ENCODE results near the gene ZNF580. TPM values are rescaled to one million over a fixed set of nuclear protein-coding genes. Genes with fewer than 3 reads are reported as not detected.

Gene ZNF580
- polyA plus RNA-seq, 1 donor (not counting 4 experiments of a cell fraction or from before 2014, with no cell fraction given), result 3.0 TPM

- no peak overlapping the region for H3K4me2 ChIP-seq (ENCODE audit: control insufficient read depth, extremely low read depth, insufficient read depth, low read depth, low read length)
- TF ChIP-seq CTCF (optimal IDR thresholded peaks at IDR 0.05 in 1 of 3, IDR thresholded peaks at IDR 0.05 in 1 of 3, conservative IDR thresholded peaks at IDR 0.05 in 1 of 3; ENCODE audit: extremely low read depth in 1 of 3, insufficient read depth in 2 of 3, low read length in 3 of 3) (no peak), EZH2 (IDR thresholded peaks at IDR 0.05; ENCODE audit: low read length) (no peak)
These were observed 4.7 kb downstream of the ZNF580 start for GRCh38 chr19:55645512-55645881.

GRCh38 chr19:55646889-55647731, 6.3 kb downstream of the ZNF580 start:
- dilution Hi-C loops (cut with MboI; ENCODE audit: extremely low pct_ligation_motif_present, low sequenced_read_pairs), result no loop called here

More at GRCh38 chr19:55645512-55645881, 4.7 kb downstream of the ZNF580 start:
- Histone ChIP-seq H3K9ac (ENCODE audit: control insufficient read depth, extremely low read depth, insufficient read depth, low read length) (no peak overlapping the region), H3K27ac (ENCODE audit: control insufficient read depth, insufficient read depth, low read length) (no peak overlapping the region), H3K4me1 (ENCODE audit: control insufficient read depth, extremely low read depth, insufficient read depth, low read length) (peaks cover 34% of the 10 kb centered on the region), H3K27me3 (ENCODE audit: control insufficient read depth, extremely low read depth, insufficient read depth, low read length) (no peaks in the 10 kb centered on the region), H3K79me2 (ENCODE audit: control insufficient read depth, insufficient read depth, low read length) (peaks cover 34% of the 10 kb centered on the region), H2AFZ (ENCODE audit: control insufficient read depth, low read length) (no peak overlapping the region), H3K4me3 (ENCODE audit: control insufficient read depth in 2 of 3, extremely low read depth in 1 of 3, insufficient read depth in 2 of 3, low read depth in 1 of 3, low read length in 3 of 3) (no peak overlapping the region), H3K36me3 (ENCODE audit: control insufficient read depth in 2 of 2, extremely low read depth in 1 of 2, insufficient read depth in 2 of 2, low read length in 2 of 2) (peaks cover 8 to 14% of the 10 kb centered on the region in 2 experiments), H4K20me1 (ENCODE audit: control insufficient read depth, extremely low read depth, insufficient read depth, low read length) (no peaks in the 10 kb centered on the region), H3K9me1 (ENCODE audit: control insufficient read depth, extremely low read depth, insufficient read depth, low read length) (no peaks in the 10 kb centered on the region), H3K9me3 (ENCODE audit: control insufficient read depth, low read depth, low read length) (no peaks in the 10 kb centered on the region)
- DNase-seq (ENCODE audit: low read depth, low spot score), result no peak
- dilution Hi-C loops (cut with MboI; ENCODE audit: extremely low pct_ligation_motif_present, low sequenced_read_pairs), result no loop called here
- FAIRE-seq, result no peak

More at GRCh38 chr19:55646889-55647731, 6.3 kb downstream of the ZNF580 start:
- H3K79me2 ChIP-seq (ENCODE audit: control insufficient read depth, insufficient read depth, low read length), result peaks cover 31% of the 10 kb centered on the region
- FAIRE-seq (no peak), DNase-seq (ENCODE audit: low read depth, low spot score) (no peak)
- no peak overlapping the region for H2AFZ ChIP-seq (ENCODE audit: control insufficient read depth, low read length)
- no peaks in the 10 kb centered on the region for H4K20me1 ChIP-seq (ENCODE audit: control insufficient read depth, extremely low read depth, insufficient read depth, low read length)
- peaks cover 32% of the 10 kb centered on the region for H3K4me1 ChIP-seq (ENCODE audit: control insufficient read depth, extremely low read depth, insufficient read depth, low read length)
- H3K9ac ChIP-seq (ENCODE audit: control insufficient read depth, extremely low read depth, insufficient read depth, low read length), result peak overlapping the region; percentile 75
- TF ChIP-seq EZH2 (IDR thresholded peaks at IDR 0.05; ENCODE audit: low read length), result no peak
- TF ChIP-seq CTCF (optimal IDR thresholded peaks at IDR 0.05 in 1 of 3, IDR thresholded peaks at IDR 0.05 in 1 of 3, conservative IDR thresholded peaks at IDR 0.05 in 1 of 3; ENCODE audit: extremely low read depth in 1 of 3, insufficient read depth in 2 of 3, low read length in 3 of 3), result no peak
- peaks cover 9 to 14% of the 10 kb centered on the region in 2 experiments for H3K36me3 ChIP-seq (ENCODE audit: control insufficient read depth in 2 of 2, extremely low read depth in 1 of 2, insufficient read depth in 2 of 2, low read length in 2 of 2)
- H3K27me3 ChIP-seq (ENCODE audit: control insufficient read depth, extremely low read depth, insufficient read depth, low read length), result no peaks in the 10 kb centered on the region
- peak overlapping the region; percentile 77 for H3K4me2 ChIP-seq (ENCODE audit: control insufficient read depth, extremely low read depth, insufficient read depth, low read depth, low read length)
- peak overlapping the region; percentile 29 to 67 (median 58) for H3K4me3 ChIP-seq (ENCODE audit: control insufficient read depth in 2 of 3, extremely low read depth in 1 of 3, insufficient read depth in 2 of 3, low read depth in 1 of 3, low read length in 3 of 3)
- H3K9me3 ChIP-seq (ENCODE audit: control insufficient read depth, low read depth, low read length), result no peaks in the 10 kb centered on the region
- H3K9me1 ChIP-seq (ENCODE audit: control insufficient read depth, extremely low read depth, insufficient read depth, low read length), result no peaks in the 10 kb centered on the region
- no peak overlapping the region for H3K27ac ChIP-seq (ENCODE audit: control insufficient read depth, insufficient read depth, low read length)
